ENCODE results near the gene KLRF1.

KLRF1 gene

DNA sequence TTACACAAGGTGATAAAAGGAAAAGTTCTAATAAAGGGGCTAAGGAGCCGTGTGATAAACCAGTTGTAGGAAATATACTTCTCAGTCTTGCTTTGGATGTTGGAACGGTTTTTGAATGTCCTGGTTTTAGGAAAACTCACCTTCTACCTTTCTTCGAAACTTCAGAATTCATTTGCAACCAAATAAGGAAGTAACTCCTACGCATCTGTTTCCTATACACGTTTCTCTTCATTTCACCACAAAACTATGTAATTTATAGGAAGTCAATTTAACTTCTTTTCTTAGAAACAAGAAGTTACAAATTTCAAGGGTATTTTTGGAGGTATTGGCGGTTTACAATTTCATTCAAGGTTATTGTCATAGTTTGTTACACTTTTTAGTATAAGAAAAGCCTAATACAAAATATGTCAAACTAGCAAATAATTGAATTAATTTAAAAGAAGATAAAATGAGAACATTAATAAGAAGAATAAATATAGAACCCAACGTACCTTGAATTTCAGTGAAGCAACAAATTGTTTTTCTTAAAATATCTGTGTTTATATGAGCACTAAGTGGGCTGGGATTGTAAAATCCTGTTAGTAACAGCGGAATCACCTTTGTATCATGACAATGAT is 33.4 kb upstream of the KLRF1 start:
- no peak overlapping the region for H3K27ac ChIP-seq (ENCODE audit: low read depth, low read length, poor library complexity, severe bottlenecking)
- no peaks in the 10 kb centered on the region for H3K9me3 ChIP-seq (ENCODE audit: low read length)
- no peaks in the 10 kb centered on the region for H3K79me2 ChIP-seq (ENCODE audit: insufficient read depth, low read length)
- no peaks in the 10 kb centered on the region for H3K4me1 ChIP-seq (ENCODE audit: insufficient read depth, low read length, severe bottlenecking)
- H4K20me1 ChIP-seq (ENCODE audit: insufficient read depth, low read length) = no peaks in the 10 kb centered on the region
- no peak overlapping the region for H3K4me2 ChIP-seq (ENCODE audit: low read length)
- no peaks in the 10 kb centered on the region; the same call in 1 of the 2 replicates for H3K27me3 ChIP-seq (ENCODE audit: insufficient read depth, low read length)
- H3K4me3 ChIP-seq (ENCODE audit: low read depth, low read length, poor library complexity, severe bottlenecking) = no peak overlapping the region
- no peaks in the 10 kb centered on the region for H3K9me2 ChIP-seq (ENCODE audit: low read depth, low read length)
- no peak overlapping the region for H3K9ac ChIP-seq (ENCODE audit: low read length)
- H3F3A ChIP-seq (ENCODE audit: insufficient read depth, low read length) = no peaks in the 10 kb centered on the region
- TF ChIP-seq EZH2 (IDR thresholded peaks at IDR 0.05; ENCODE audit: borderline replicate concordance, low read length) (no peak), CTCF (IDR thresholded peaks at IDR 0.05; ENCODE audit: low read length) (no peak)
- H2AFZ ChIP-seq (ENCODE audit: low read length) = no peak overlapping the region
- H3K36me3 ChIP-seq (ENCODE audit: insufficient read depth, low read length) = no peaks in the 10 kb centered on the region

GRCh38 chr12:9794484-9795093 is 32.7 kb upstream of the KLRF1 start:
- no peaks in the 10 kb centered on the region for H3K9me3 ChIP-seq (ENCODE audit: low read length)
- H3K4me2 ChIP-seq (ENCODE audit: low read length) = no peak overlapping the region
- no peaks in the 10 kb centered on the region for H4K20me1 ChIP-seq (ENCODE audit: insufficient read depth, low read length)
- no peaks in the 10 kb centered on the region for H3K36me3 ChIP-seq (ENCODE audit: insufficient read depth, low read length)
- no peak overlapping the region for H3K9ac ChIP-seq (ENCODE audit: low read length)
- no peaks in the 10 kb centered on the region; the same call in 1 of the 2 replicates for H3K27me3 ChIP-seq (ENCODE audit: insufficient read depth, low read length)
- no peaks in the 10 kb centered on the region for H3F3A ChIP-seq (ENCODE audit: insufficient read depth, low read length)
- H3K4me1 ChIP-seq (ENCODE audit: insufficient read depth, low read length, severe bottlenecking) = no peaks in the 10 kb centered on the region
- H3K4me3 ChIP-seq (ENCODE audit: low read depth, low read length, poor library complexity, severe bottlenecking) = no peak overlapping the region
- no peaks in the 10 kb centered on the region for H3K9me2 ChIP-seq (ENCODE audit: low read depth, low read length)
- no peak overlapping the region for H2AFZ ChIP-seq (ENCODE audit: low read length)
- TF ChIP-seq EZH2 (IDR thresholded peaks at IDR 0.05; ENCODE audit: borderline replicate concordance, low read length) = no peak
- no peak for TF ChIP-seq CTCF (IDR thresholded peaks at IDR 0.05; ENCODE audit: low read length)
- no peaks in the 10 kb centered on the region for H3K79me2 ChIP-seq (ENCODE audit: insufficient read depth, low read length)
- H3K27ac ChIP-seq (ENCODE audit: low read depth, low read length, poor library complexity, severe bottlenecking) = no peak overlapping the region

- Histone ChIP-seq H3K4me2 (ENCODE audit: low read length) (no peak overlapping the region), H3F3A (ENCODE audit: insufficient read depth, low read length) (no peaks in the 10 kb centered on the region)
Observed at GRCh38 chr12:9795945-9796344, 31.3 kb upstream of the KLRF1 start.

More at GRCh38 chr12:9795945-9796344, 31.3 kb upstream of the KLRF1 start:
- TF ChIP-seq EZH2 (IDR thresholded peaks at IDR 0.05; ENCODE audit: borderline replicate concordance, low read length) = no peak
- no peak for TF ChIP-seq CTCF (IDR thresholded peaks at IDR 0.05; ENCODE audit: low read length)
- no peak overlapping the region for H2AFZ ChIP-seq (ENCODE audit: low read length)
- no peaks in the 10 kb centered on the region for H4K20me1 ChIP-seq (ENCODE audit: insufficient read depth, low read length)
- H3K79me2 ChIP-seq (ENCODE audit: insufficient read depth, low read length) = no peaks in the 10 kb centered on the region
- H3K9me2 ChIP-seq (ENCODE audit: low read depth, low read length) = no peaks in the 10 kb centered on the region
- no peak overlapping the region for H3K9ac ChIP-seq (ENCODE audit: low read length)
- H3K27ac ChIP-seq (ENCODE audit: low read depth, low read length, poor library complexity, severe bottlenecking) = no peak overlapping the region
- H3K4me3 ChIP-seq (ENCODE audit: low read depth, low read length, poor library complexity, severe bottlenecking) = no peak overlapping the region
- H3K9me3 ChIP-seq (ENCODE audit: low read length) = no peaks in the 10 kb centered on the region
- no peaks in the 10 kb centered on the region for H3K4me1 ChIP-seq (ENCODE audit: insufficient read depth, low read length, severe bottlenecking)
- H3K36me3 ChIP-seq (ENCODE audit: insufficient read depth, low read length) = no peaks in the 10 kb centered on the region
- H3K27me3 ChIP-seq (ENCODE audit: insufficient read depth, low read length) = no peaks in the 10 kb centered on the region

Measured in OCI-LY1 (cell line).